ENCODE data around the gene NAALADL2. TPM values are rescaled to one million over a fixed set of nuclear protein-coding genes. Genes with fewer than 3 reads are reported as not detected.

The NAALADL2 gene
- total RNA-seq, 1 donor from 2014 or later: 0.20 TPM

DNA sequence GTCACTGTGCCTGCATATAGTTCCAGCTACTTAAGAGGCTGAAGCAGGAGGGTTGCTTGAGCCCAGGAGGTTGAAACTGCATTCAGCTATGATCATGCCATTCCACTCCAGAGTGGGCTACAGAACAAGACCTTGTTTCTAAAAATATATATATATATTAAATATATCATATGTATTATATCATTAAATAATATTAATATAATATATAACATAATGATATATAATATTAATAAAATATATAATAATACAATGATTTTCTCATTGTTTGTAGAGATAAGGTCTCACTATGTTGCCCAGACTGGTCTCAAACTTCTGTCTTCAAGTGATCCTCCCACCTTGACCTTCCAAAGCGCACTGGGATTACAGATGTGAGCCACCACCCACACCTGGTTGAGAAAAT, 101.8 kb downstream of the NAALADL2 start:
- no peak for DNase-seq (ENCODE audit: low read depth in 2 of 2)

DNA sequence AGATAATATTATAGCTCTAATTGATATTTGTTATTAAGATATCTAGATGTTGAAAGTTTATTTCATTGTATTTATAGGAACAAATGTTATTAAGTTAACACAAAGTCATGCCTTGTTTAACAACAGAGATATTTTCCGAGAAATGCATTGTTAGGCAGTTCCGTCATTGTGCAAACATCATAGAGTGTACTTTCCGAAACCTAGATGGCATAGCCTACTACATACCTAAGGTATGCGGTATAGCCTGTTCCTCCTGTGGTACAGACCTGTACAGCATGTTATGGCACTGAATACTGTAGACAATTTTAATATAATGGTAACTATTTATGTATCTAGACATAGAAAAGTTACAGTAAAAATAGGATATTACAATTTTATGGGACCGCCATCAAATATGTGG, 114.3 kb downstream of the NAALADL2 start:
- no peak for DNase-seq (ENCODE audit: low read depth in 2 of 2)

DNA sequence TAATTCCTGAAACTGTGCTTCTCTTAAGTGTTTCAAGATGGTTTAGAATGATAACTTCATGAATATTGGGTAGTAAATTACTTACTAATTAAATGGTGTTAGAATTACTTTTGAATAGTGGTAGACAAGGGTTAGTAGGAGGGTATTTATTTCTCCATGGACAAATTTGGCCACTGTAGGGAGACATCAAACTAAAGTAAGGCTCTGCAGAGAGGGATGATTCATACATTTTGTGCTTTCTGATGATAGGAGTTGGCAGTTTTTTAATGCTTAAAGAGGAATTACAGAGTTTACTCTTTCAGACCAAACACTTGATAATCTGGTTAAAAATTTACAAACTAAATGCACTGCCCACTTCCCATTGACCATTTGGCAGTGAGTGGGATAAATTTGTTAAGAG, 127.6 kb downstream of the NAALADL2 start:
- DNase-seq (ENCODE audit: low read depth in 2 of 2): no peak

DNA sequence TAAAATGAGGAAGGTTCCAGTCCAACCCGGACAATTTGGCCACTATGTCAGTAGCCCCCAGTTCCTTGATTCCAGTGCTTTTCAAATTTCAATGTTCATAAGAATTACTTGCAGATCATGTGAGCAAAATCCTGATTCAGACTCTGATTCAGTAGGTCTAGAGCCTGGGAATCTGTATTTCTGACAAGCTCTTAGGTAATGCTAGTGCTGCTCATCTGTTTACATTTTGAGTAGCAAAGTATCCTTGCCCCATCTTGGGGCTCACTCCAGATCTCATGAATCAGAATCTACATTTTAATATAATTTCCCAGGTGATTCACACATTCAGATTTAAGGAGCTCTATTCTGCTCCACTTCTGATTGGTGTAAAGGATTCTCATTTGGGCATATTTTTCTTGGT, 142.0 kb downstream of the NAALADL2 start:
- no peak for DNase-seq (ENCODE audit: low read depth in 2 of 2)

DNA sequence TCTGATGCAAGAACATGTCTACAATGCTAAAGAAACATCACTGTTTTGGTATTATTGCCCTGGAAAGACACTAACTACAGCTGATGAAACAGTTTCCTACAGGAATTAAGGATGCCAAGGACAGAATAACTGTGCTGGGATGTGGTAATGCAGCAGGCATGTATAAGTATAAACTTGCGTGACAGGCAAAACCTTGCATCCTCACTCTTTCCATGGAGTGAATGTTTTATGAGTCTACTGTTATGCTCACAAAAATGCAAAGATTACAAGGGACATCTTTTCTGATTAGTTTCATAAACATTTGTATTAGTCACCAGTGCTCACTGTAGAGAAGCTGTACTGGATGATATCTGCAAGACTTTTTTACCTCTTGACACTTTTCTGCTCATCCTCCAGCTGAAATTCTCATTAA, 143.6 kb downstream of the NAALADL2 start:
- no peak for DNase-seq (ENCODE audit: low read depth in 2 of 2)

DNA sequence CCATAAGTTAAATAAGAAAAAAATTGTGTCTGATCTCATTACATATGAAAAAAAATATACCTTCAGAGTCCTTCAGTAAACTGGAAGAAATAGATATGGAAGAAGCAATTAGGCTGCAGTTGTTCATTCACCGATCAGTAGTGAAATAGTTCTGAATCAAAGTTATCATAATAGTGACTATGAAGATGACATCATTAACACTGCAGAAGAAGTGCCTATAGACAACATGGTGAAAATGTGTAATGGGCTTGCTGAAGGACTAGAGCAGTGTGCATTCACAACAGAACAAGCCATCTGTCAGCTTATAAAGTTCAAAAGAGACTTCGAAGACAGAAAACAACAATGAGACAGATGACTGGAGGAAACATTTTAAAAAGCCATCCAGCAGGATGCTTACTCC, 144.5 kb downstream of the NAALADL2 start:
- no peak for DNase-seq (ENCODE audit: low read depth in 2 of 2)

DNA sequence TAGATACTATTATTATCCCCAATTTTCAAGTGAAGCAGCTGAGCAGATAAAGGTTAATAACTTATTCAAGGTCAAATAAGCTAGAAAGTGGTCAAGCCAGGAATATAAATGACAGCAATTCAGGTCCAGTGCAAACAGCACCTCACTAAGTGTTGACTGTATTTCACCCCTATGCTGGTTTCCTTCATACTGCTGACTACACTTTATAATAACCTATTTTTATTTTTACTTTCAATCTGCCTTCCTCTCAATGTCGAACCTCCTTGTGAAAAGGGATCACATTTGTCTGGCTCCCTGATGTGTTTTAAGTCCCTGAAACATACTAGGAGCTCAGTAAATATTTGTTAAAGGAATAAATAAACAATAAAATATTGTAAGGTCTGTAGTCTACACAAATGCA, 146.1 kb downstream of the NAALADL2 start:
- DNase-seq (ENCODE audit: low read depth in 2 of 2): no peak

DNA sequence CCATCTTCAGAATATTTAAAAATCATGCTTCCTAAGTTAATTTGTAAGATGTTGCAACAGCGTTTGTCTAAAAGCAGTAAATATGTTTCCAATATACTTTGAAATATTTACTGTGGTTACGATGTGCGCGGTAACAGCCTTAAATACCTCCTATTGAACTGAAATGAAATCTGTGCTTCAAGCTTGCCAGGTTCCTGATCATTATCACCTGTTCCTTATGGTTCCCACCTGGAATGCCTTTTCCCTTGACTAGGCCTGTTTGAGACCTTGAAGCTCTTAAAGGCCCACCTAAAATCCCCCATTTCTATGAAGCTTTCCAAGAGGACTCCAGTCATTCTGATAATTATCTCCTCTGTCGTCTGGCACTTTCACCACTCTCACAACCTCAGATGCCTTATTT, 146.7 kb downstream of the NAALADL2 start:
- no peak for DNase-seq (ENCODE audit: low read depth in 2 of 2)

DNA sequence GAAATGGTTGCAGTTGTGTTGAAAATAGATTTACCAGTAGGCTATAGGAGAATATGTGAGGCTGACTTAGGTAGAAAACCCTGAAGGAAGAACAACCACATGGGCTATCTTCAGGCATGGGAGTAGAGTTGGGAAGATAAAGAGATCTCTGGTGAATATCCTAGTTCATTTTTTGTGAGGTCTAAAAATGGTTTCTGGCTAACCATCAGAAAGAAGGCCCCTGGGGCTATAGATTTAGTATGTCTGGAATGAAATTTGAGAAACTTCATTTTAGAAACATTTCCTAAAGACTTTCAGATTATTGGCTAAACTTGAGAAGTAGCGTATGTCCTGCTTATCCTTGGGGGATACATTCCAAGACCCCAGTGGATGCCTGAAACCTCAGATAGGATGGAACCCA, 148.2 kb downstream of the NAALADL2 start:
- DNase-seq (ENCODE audit: low read depth in 2 of 2): no peak

DNA sequence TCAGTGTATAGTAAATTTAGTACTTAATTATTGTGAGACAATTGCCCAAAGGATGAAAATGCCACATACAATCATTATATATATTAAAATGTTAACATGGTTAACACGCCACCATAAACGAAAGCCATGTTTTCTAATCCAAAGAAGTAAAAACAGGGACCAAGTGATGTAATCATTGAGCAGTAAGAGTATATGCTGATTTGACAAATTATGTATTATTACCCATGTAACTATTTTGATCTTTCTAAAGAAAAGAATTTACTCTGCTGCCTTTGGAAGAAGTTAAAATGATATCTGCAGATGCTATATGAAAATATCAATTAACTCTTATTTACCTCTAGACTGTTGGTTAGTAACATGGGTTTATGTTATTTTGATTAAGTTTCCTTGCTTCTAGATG, 150.2 kb downstream of the NAALADL2 start:
- no peak for DNase-seq (ENCODE audit: low read depth in 2 of 2)

DNA sequence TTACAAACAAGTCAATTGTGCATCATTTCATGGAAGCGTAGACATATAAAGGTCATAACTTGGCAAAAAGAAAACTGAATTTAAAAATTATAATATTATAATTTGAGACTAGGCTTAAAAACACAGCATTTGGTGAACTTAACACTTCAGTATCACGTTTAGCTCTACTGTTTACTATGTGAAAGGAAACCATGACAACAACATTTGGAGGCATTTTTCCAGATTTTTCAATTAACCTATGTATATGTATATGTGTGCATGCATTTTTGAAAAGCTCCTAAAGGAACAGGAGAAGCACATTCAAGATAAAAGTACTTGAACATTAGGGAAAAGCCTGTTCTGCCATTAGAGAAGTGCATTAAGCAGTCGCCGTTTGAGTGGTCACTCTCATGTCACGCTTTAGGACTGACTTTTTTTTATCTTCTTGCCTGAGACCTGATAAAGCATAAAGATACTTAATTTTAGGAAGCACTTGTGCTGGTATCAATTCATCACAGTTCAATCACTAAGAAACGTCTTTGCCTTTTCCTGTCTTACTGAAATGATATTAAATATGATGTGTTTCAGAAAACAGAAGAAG, 156.0 kb downstream of the NAALADL2 start:
- no peak for DNase-seq (ENCODE audit: low read depth in 2 of 2)

DNA sequence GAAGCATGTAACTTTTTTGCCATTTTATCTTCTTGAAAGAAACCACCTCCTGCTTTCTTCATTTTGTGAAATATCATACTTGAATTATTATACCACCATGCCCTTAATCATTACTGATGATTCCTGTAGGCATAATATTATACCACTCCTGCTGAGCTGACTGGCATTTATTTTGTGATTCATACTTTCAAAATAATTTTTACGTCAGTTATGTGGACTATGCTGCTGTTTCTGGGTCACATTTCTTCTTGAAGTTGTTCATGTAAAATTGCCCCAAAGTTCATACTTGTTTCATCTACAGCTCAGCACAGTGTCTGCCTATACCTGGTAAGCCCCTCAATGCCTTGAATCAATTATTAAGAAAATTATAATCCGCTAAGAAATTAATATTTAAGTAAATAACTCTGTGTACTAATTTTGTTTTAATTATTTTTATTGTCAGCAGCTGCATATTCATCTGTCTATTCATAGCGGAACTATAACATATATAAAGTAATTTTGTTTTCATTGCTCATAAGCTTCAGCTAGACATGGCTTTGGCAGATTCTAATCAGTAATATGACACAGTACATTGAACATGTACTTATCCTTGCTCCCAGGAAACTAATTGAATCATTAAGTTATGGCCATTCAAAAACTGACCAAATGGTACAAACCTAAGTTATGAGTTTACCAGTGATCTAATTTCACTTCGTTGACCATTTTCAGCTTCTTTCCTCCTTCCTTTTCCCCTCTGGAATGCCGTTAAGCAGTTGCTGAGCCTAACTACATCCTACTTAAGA, 160.0 kb downstream of the NAALADL2 start:
- DNase-seq (ENCODE audit: low read depth in 2 of 2): no peak

DNA sequence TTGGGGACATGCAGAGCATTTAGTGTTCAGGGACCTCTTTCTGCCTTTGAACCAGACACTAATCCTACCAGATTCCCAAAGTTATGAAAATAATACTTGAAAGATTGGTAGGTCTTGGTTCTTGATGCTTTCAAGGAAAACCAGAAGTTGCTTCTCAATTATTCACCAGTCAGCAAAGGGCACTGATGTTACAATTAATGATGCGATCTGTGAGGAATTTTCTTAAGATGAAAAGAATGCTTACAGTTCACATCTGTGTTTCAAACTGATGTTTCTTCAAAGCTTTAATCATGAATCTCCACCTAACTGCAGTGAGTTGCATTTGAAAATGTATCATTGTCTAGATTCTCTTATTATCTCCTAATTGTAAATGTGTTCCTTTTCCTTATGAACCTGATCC, 161.0 kb downstream of the NAALADL2 start:
- DNase-seq (ENCODE audit: low read depth in 2 of 2): no peak

DNA sequence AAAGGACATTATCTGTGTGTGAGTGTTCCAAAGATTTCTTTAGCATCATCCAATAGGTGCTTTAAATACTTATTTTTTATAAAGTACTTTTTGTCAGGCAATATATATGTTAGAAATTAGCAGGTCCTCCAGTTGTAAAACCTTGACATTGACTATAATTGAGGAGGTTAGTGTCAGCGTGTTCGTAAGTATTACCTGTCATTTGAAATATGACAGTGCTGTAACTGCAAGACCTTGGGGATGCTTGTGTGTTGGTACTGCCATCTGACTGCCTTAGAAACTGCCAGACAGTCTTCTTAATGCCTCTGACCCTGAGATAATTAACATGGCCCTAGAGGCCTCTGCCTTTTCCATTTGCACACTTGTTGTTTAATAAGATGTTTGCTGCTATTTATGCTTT, 170.7 kb downstream of the NAALADL2 start:
- DNase-seq (ENCODE audit: low read depth in 2 of 2): no peak

DNA sequence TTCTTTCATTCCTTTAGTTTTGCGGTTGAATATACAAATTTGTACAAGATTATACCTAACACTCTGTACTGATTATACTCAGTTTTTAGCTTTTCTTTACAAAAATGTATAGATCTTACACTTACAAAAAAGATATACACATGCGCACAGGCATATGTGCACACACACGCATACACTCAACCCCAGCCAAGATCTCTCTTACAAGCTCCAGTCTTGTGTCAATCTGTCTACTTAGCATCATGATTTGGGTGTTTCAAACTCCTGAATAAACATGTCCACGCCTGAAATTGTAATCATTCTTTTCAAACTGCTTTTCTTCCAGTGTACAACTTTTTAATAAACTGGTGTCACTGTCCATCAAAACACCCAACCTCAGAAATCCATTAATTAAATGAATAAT, 180.7 kb downstream of the NAALADL2 start:
- no peak for DNase-seq (ENCODE audit: low read depth in 2 of 2)

DNA sequence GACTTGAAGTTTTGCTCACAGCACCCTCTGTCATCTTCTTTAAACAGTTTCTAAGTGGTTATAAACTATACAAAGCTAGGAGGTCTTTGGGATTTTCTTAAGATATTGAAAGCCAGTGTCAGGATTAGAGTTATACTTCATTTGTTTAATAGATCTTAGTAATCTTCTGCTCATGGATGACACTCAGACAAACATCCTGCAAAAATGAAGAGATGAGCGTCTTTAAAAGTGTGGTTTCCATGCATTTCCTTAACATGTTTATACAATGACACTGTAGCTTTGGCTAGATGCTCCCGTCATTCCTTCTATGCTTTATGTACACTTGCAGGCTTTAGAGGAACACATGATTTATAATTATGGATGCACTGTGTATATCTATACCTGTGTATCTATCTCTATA, 182.2 kb downstream of the NAALADL2 start:
- DNase-seq (ENCODE audit: low read depth in 2 of 2): no peak

DNA sequence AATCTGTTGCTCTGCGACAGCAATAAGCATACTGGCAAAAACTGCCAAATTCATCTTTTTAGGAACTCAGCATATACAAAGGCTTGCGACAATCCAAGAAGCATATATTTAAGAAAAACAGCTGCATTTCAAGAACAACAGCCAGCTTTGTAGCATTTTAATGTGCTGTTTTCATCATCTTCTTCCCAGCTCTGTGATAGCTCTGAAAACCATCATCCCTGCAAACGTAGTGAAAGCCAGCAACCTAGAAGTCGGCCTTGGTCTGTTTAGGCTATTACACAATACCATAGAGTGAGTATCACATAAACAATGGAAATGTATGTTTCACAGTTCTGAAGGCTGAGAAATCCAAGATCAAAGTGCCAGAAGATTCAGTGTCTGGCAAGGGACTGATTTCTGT, 187.5 kb downstream of the NAALADL2 start:
- DNase-seq (ENCODE audit: low read depth in 2 of 2): no peak

DNA sequence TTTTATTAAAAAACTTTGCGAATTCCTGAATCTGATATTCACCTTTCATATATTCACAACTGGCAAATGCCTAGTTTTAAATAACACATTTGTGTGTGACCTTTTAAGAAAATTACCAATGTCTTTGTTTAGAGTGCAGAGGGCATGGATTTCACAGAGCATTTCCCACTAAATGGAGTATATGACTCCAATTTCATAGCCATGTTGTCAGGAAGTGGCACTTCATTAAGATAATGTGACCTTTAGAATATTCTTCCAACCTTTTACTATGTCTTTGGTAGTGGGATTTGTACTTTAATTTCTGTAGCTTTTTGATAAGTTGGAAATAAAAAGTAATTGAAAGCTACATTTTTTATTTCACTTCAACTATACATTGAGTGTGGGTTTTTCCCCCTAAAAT, 188.7 kb downstream of the NAALADL2 start:
- DNase-seq (ENCODE audit: low read depth in 2 of 2): no peak

DNA sequence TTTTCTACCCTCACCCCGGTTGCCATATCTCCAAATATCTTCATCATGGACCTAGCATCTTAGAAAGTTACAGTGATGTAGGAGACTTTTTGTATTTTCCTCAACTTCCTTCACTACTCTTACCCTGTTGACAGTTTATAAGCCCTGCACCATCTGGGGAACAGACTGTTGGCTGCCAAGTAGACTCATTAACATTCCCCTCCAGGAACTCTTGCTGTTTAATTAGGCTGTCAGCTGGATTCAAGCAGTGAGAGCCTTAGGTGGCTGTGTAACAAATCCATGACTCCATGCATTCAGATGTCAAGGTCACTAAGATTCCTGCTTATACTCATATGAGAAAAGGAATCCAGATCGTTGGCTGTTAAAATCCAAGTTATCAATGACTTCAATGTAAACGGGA, 198.3 kb downstream of the NAALADL2 start:
- DNase-seq (ENCODE audit: low read depth in 2 of 2): no peak

DNA sequence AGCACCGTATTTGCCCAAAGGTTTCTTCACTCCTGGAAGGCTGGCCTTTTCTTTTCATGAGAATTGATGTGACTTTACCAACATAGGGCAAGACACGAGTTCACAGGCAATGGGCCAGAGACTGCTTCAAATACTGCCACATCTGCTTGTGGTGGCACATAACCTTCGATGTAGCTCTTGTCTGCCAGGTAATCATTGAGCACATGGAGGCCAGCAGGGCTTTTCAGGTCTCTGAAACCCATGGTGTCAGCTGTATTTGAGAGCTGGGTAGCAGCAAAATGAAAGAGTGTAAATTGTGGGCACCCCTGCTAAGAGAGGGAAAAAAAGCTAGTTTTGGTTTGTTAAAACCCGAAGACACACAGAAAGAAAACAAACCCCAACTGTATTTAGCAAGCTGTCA, 200.7 kb downstream of the NAALADL2 start:
- DNase-seq (ENCODE audit: low read depth in 2 of 2): no peak

DNA sequence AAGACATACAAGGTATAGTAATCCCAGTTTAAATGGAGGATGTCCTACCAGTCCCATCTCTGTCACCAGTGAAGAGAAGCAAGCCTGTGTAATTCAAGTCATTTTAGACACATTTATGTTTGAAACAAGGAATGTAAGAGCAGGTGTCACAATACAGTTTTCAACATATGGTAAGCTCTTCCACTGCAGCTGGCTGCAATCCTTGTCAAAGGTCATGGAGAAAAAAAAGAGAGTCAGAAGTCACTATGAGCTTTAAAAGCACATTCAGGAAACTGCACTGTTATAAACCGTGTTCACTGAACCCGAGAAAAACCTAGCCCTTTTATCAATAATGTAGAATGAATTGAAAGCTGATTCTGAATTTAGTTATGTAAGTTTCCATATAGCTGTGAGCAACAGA, 206.4 kb downstream of the NAALADL2 start:
- DNase-seq (ENCODE audit: low read depth in 2 of 2): no peak

DNA sequence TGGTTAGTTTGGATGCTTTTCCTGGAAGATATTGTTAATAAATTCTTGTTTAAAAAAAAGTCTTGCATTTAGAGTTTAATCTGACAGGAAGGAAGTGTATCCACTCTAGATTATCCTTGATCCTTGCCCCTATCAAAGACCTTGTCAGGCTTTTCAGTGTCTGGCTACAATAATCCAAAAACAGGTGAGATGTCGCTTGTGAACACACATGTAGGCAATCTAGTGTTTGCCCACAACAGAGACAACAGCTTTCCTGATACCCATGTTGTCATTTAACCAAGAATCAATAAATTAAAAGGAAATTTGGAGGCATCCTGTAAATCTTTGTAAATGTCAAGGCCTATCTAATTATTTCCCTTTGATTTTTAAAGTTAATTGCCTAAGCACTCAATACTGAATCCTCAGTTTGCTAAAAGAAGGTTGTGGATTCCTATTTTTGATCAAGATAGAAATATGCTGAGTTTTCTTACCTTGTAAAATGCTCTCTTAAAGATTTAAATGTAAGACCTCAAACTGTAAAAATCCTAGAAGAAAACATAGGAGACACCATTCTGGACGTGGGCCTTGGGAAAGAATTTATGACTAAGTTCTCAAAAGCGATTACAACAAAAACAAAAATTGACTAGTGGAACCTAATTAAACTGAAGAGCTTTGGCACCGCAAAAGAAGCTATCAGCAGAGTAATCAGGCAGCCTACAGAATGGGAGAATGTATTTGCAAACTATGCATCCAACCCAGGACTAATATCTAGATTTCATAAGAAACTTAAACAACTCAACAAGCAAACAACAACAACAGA, 207.7 kb downstream of the NAALADL2 start:
- no peak for DNase-seq (ENCODE audit: low read depth in 2 of 2)

DNA sequence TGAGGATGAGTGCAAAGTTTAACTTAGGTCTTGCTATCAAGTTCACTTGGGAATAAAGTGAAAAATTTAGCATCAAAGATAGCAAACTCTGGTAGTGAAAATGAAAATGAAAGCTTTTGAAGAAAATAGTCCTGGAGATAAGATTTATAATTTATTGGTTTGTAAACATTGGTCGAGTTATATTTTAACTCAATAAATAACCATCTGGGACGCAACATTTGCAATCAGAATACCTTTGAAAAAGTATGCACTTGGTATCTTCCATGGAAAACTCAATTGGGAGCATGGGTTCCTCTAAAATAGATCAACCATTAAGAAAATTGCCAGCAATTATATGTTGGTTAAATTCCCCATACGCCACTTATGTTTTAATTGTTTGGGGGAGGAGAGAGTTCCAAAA, 209.5 kb downstream of the NAALADL2 start:
- no peak for DNase-seq (ENCODE audit: low read depth in 2 of 2)
